Measurements from ENCODE around the gene FIGNL2.
A peak's percentile ranks its signal among the peaks of the same experiment; 100 is the strongest.

FIGNL2 gene

DNA sequence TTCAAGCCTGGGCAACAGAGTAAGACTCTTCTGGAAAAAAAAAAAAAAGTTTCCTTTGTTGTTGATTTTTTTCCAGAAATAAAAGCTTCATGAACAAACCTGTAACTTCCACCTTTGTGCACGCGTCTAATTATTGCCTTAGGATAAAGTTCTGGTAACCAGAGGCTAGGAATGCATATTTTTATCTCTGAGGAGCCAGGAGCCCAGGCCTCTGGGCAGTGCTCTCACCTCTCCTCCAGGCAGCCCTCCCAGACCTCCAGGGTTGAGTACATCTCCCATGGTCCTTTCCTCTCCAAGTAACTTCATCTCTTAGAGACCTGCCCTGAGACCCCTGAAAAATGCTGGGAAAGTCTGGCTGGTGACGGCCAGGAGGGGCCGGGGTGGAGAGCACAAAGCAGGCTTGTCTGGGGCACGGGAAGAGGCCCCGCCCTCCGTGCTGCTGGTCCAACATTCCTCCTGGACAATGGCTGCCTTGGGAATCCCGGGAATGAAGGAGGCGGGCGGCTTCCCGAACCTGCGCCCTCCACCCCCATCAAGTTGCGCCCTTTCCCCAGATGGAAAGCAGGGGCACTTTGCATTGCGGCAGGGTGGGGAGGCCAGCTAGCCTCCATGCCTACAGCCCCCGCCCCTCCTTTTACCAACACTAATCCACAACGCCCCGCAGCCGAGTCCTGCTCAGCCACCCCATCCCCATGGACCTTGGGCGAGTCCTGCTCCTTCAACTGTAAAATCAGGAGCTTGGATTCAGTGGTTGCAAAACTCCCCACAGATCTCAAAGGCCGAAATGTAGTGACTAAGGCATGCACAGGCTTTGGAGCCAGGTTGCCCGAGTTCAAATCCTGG lies 7.3 kb upstream of the FIGNL2 start:
- no peak for DNase-seq (ENCODE audit: low spot score)

DNA sequence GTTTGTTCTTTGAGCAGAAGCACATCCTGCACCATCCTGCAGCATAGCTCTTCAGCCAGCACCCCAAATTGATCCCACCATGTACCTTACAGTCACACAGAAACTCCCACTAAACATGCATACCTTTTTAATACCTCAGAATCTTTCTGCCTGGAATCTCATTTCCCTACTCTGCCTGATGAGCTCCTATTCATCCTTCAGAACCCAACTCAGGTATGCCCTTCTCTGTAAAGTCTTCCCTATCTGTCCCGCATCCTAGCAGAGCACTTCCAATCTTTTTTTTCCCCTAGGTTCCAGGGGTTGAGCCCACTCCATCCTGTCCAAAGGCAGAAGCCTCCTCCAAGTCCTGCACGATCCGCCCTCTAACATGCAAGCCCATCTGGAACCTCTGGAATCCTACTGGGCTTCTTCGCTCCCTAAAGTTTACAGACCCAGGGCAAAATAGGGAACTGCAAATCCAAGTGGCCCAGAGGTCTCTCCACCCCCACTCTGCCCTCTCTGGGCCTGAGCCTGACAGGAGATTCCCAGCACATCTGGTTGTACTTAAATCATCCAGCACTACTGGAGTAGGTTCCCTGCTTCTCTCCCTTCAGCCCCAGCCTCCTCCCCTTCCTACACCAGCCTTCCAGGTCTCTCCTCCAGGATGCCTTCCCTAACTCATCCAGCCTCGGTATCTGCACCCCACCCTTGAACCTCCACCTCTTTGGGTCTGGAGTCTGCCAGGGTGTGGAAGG lies 4.1 kb upstream of the FIGNL2 start:
- no peak for DNase-seq (ENCODE audit: low spot score)

DNA sequence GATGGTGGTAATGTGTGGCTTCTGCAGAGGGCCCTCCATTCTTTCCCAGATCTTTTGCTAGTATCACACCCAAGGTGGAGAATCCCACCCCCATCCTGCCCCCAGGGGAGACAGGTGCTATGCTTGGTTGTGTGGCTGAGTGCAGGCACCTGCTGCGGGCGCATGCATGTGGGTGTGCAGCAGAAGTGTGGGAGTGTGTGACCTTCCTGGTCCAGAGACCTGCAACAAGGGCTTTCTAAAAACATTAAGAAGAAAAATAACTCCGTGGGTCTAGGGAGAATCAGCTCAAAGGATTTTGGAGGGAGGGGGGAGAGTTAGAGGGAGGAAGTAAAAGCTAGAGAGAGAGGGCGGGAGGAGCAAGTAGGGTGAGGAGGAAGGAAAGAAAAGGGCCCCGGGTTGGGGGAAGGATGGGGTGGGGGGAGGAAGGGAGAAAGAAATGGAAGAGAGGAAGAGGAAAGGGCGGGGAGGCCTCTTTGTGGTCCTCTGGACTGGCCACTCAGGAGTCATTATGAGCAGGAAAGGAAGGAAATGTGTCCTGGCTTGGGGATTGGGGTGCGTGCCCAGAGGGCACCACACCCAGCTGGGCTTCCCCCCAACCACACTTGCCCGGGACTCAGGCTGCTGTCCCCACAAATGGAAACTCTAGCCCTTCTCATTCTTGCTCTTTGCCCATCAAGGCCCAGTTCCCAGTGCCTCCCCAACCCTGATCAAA lies 3.1 kb upstream of the FIGNL2 start:
- no peak for DNase-seq (ENCODE audit: low spot score)

DNA sequence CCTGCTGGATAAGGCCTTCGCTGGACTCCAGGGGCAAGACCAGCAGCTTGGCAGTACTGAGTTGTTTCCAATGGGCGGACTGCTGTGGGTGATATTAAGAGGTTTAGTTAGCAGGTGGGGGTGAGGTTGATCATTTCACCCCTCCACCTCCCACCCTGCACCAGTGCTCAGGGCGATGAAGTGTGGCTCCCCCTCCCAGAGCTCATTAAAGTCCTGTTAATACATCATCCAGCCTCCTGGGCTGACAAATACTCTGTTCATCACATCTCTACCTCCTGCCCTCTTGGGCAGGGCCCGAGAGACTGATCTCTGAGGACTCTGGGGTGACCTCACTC lies 2.4 kb upstream of the FIGNL2 start:
- DNase-seq (ENCODE audit: low spot score): no peak

DNA sequence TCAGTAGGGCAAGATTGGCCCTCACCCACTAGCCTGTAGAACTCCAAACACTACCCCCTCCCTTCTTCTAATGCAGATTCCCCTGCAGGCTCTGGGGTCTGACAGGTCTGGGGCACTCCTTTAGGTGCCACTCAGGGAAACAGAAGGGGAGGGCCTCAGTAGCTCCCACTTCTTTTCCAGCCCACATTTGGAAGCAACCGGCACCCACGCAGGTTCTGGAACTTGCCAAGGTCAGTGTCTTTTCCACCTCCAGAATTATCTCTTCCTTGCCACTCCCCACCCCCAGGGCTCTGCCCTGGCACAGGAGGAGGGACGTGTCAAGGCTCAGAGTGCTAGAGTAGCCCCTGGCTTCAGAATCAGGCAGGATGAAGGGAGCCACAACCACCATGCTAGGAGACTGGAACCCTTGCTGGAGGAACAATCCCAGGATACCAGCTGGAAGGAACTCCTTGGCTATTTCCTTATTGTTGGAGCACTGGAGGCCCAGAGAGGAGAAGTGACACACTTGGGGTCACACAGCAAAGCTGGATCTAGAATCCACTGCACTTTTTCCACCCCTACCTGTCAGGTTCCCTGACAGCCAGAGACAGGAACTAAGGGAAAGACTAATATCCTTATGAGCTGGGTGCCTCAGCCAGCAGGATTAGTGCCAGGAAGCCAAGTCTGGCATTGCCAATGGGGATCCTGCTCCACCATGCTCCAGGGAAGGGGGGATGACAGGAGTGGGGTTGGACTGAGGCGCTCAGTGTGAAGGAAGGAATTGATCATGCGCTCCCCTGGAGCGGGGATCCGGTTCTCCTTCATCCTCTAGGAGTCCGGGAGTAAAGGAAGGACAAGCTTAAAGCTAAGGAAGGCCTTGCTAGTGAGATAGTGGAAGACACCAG lies 1.8 kb upstream of the FIGNL2 start:
- DNase-seq (ENCODE audit: low spot score): no peak

DNA sequence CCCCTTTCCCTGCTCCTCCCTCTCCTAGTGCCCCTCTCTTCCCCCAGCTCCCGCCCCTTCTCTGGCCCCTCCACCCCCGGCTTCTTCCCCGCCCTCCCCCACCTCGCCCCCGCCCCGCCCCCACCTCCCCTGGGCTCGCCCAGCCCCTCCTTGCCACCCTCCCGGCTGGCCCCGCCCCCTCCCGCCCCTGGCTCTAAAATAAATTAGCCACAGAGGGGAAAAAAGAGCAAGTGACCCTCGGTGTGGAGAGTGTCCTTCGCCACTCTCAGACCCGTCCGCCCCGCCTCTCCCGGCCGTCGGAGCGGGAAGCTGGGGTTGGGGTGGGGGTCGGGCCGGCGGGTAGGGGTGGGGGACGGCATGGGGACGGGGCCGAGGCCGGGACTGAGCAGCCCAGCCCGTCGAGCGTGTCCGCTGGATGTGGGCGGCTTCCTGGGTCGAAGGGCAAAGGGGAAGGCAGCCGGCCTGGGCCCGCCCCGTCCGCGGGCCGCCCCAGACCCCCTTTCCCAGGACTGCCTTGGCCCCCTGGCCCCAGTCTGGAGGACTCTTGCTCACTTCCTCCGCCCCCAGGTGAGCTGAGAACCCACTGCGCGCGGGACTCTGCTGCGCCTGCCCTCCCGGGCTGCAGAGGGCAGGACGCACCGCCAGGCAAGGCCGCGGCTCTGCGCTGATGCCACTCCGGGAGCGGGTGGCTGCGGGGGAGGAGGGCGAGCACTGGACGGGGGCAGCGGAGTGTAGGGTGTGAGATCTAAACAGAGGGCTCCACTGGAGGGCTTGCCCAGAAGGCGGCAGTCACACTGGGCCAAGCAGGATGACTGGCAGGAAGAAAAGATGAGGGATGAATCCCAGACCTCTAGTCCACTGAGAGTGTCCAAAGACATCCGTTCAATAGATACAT lies 570 bp upstream of the FIGNL2 start:
- DNase-seq (ENCODE audit: low spot score): no peak

DNA sequence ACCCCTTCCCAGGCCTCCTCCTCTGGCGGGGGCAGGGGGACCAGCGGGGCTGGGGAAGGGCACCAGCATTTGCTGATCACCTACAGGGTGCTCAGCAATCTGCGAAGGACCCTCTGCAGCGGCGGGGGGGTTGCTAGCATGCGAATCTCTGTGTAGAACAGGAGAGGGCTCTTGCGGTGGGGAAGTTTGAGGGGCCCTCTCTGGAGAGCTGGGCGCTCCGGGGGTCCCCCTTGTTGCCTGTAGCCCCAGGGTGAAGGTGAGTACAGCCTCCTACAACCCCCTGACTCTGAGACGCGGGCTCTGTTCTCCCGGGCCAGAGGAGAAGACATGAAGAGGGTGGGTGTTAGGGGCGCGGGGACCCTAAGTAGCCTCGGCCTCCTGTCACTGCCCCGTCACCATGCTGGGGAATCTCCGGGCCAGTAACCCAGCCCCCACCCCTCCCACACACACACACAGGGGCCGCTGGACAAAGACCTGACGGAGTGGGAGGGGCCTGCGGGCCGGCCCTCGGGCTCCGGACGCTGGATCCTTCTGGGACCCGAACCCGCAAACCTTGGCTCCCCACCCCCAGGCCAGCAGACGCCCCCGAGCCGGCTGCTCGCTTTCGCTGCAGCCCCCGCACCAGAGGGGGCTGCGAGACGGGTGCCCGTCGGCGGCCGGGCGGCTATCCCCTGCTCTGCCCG lies 734 bp downstream of the FIGNL2 start:
- peak; percentile 55 for DNase-seq (ENCODE audit: low spot score)

DNA sequence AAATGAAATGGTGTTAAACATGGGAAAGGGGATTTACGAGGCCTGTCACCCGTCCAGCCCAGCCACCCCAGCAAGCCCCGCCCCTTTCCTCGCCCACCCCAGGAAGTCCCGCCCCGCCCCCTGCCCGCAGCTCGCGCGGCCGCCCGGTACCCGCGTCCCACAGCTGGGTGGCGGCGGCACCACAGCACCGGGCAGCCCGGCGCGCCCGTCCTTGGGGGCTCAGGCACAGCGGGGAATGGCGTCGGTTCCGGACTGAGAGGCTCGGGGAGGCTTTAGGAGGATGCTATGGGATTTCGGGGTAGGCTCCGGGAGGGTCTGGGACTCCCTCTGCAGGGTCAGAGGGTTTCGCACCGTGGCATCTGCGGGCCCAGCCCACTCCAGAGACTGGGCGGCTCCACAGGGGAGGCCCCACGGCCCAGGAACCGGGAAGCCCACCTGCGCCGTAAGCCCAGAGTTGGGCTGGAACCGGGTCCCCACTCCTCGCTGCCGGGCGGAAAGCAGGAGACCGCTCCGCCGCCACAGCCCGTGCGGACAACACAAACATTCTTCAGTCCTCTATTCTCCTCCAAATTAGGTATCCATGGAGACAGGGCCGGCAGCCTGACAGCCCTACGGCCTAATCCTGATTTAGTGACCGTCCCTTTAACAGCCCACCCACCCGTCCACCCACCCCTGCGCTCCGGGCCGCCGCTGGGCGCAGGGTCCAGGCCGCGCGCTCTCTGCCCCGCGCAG lies 1.4 kb downstream of the FIGNL2 start:
- peak; percentile 72 for DNase-seq (ENCODE audit: low spot score)

DNA sequence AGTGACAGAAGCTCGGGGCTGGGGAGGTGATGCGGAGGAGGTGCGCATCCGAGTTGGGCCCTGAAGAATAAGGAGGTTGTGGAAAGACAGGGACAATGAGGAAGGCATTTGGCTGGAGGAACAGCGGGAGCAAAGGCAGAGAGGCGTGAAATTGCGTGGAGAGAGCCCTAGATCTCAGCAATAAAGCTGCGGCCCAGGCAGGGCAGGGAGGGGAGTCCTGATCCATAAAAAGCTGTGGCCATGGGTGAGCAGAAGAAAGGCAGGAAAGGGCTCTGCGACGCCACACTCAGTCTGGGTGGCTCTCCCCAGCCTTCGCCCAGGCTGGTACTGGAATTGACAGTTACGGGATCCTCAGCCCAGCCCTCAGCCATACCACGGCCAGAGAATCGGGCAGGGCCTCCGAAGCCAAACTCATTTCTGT lies 2.2 kb downstream of the FIGNL2 start:
- DNase-seq (ENCODE audit: low spot score): no peak

DNA sequence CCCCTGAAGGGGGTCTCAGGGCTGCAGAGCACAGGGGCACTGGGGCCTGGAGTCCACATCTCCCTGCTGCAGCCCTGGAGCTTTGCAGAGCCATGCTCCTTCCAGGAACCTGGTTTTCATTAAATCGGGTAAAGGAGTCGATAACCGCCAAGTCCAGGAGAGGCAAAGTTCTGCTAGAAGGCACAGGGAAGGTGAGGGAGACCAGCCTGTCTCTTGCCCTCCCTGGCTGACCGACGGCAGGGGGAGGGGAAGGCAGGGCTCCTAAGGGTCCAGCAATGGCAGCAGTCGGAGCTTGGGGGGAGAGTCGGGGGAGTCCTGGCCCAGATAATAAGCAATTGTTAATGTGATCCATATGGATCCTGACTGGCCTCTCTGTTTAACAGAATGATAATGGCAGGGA lies 3.0 kb downstream of the FIGNL2 start:
- no peak for DNase-seq (ENCODE audit: low spot score)

DNA sequence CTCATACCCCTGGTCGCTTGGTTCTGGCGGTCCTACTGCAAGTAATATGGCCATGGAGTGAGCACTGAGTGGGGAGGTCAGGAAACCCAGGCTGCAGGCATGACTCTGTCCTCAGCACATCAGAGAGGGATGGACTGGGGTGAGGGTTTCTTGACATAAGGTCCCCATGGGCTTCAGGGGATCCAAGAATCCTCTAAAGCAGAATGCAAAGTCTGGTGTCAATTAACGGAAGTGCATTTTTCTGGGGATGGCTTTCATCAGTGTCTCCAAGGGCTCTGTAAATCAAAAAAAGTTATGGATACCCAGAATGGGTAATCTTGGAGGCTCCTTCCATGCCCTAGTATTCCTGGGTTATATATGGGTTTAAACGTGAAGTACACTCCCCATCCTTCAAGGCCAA lies 3.7 kb downstream of the FIGNL2 start:
- no peak for DNase-seq (ENCODE audit: low spot score)

DNA sequence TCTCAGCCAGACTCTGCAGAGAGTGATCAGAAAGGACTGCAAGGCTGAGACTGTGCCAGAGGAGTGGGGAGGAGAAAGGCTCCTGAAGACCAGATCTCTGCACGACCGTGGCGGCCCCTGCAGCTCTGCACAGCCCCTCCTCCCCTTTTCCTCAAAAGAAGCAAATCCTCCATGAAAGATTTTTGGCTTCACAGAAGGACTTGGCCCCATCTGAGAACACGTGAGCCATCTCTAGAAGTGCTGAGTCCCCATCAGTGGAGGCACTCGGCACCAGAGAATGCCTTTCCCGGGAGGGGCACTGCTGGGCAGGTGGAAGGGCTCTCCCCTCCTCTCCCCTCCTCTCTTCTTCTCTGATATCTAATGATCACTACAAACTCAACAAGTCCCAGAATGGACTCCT lies 6.8 kb downstream of the FIGNL2 start:
- DNase-seq (ENCODE audit: low spot score): no peak

DNA sequence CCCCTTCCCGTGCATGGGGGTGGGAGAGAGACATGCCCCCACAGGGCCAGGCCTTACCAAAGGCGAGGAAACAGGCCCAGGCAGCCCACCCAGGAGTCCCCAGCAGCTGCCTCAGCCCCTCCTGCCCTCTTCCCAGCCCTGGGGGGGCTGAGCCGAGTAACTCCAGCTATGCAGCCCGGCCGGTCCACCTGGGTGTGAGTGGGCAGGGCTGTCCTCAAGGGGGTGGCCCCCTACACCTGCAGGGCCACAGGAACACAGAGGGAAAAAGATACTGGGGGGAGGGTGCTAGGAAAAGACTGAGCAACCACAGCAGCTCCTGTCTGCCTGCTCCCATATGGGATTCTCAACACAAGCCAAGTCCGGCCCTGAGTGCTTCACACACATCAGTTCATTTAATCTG lies 7.6 kb downstream of the FIGNL2 start:
- no peak for DNase-seq (ENCODE audit: low spot score)

DNA sequence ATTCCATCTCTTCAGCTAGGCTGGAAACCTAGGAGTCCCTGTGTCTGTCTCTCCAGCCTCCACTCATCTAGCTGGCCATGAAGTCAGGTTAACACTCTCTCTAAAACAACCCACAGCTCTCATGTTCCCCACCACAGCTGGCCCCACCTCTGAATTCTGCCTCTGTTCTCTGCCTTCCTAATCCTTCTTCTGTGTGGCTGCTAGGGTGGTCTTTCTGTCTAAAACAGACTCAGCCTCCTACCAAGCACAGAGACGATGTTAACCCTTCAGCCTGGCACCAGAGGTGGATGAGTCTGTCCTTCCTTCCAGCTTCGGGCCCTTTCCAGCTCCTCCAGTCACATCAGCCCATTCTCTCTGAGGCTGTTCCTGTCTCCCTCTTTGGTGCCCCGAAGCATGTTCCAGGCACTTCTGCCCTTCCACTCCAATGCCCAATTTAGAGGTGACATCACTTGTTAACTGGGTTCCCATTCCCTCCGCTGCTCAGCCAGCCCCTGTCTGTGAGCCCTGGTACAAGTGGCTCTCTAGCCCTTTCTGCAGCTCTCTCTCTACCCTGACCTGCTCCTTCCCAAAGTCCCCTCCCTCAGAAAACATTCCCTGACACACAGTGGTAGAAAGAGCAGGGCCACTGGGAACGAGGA lies 9.1 kb downstream of the FIGNL2 start:
- DNase-seq (ENCODE audit: low spot score): no peak

DNA sequence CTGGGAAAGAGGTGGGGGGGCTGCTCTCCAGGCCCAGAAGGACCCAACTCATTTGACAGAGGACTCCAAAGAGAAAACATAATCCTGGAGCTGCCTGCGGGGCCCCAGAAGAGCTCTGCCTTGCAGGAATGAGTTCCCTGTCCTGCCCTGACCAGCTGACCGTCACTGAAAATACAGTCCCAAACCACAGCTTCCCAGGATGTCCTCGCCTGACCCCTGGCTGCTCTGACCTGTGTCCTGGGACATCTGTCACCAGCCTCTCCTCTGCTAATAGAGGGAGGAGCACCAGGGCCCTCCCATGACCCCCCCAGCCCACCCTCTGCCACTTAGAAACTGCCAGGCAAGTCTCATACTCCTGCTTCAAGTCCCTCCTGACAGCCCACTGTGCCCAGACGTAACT lies 9.8 kb downstream of the FIGNL2 start:
- no peak for DNase-seq (ENCODE audit: low spot score)

DNA sequence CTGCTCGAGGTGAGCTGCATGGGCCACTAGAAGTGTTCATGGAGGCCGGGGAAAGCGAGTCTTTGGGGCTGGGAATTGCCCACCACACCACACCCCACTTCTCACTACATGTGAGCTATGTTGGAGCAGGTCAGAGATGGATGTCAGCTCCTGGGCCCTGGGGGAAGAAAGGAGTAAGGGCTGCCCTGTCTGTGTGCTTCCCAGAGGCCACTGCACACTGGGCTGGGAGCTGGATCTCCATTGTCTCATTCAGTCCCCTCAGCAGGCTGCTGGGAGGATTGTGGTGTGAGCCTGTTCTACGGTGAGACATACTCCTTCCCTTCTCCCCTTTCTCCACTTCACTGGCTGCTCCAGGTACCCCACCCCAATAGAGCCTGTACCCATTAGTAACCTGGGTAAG lies 10.5 kb downstream of the FIGNL2 start:
- no peak for DNase-seq (ENCODE audit: low spot score)

DNA sequence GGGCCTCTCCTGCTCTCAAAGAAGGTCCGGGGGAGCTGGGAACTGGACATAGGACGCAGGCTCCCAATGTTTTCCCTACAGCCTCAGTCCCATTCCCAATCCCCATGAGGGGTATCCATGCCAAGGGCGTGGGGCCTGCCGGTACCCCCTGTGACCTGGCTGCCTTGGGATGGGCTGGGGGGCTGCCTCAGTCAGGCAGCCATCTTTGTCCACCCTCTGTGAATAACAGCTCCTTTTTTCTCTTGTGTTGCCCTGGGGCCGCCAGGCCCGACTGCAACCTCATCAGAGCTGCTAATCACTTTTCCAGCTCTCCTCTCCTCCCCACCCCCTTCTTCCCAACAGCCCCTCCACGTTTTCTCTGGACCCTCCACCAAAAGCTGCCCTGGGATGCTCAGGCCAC lies 11.2 kb downstream of the FIGNL2 start:
- no peak for DNase-seq (ENCODE audit: low spot score)

DNA sequence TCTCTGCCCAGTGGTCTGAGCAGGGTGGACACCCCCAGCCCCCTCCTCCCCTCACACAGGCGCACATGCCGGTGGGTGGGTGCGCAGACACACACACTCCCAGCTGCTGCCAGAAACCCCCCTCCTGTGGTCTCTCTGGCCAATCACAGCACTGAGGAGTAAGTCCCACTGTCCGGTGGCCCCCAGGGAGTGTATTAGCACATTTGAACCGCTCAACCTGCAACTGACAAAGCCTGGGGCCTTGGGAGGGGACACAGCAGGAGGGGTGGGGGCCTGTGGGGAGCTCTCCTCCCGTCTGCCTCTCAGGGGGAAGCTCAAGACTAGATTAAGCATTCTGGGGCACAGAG lies 11.7 kb downstream of the FIGNL2 start:
- no peak for DNase-seq (ENCODE audit: low spot score)

DNA sequence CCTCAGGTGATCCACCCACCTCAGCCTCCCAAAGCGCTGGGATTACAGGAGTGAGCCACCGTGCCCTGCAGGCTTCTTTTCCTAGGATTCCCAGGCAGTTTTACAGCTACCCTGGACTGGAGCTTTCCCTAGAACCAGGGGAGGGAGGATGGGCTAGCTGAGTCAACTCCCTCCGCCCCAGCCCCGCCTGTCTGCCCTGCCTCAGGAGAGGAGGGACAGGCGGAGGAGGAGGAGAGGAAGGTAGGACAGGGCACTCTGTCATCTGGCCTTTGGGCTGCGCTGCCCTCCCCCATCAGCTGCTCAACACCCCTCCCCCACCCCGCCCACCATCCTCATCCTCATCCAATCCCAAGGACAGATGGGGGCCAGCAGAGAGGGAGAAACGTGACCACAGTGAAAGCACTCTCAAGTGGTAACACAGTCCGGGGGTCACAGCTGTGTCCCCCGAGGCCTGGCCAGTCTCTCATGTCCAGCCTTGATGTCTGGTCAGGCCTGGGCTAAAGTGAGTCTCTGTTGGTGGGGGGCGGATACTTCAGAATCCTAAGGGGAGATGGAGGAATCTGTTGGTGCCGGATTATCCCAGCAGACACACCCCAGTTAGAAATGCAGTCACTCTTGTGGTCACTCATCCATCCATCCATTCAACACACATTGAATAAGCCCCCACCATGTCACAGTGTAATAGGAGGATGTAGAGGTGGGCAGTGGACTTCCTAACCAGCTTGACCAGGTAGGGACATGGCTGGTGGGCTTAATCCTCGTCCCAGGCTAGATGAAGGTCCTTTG lies 12.3 kb downstream of the FIGNL2 start:
- no peak for DNase-seq (ENCODE audit: low spot score)

All from D341Med (cell line).